SK-N-SH (cell line): ENCODE results near the gene SSC4D.

Source experiments
- CTCF ChIP-seq: fragments of 200-600 bp; sonication (generic); IDR thresholded peaks from 2 replicates; pipeline ENCODE4 v1.6.1; 2017; ENCODE audit warnings: antibody characterized with exemption, mild to moderate bottlenecking, moderate library complexity
- FOXM1 ChIP-seq: IDR thresholded peaks from 2 replicates; pipeline ENCODE4 v1.4.0; 2012; ENCODE audit warnings: low read depth, mild to moderate bottlenecking
- REST ChIP-seq: IDR thresholded peaks from 2 replicates; pipeline ENCODE4 v1.6.1; 2012; ENCODE audit warnings: mild to moderate bottlenecking, low read depth, low read length, moderate library complexity
- YY1 ChIP-seq: IDR thresholded peaks from 2 replicates; pipeline ENCODE4 v1.4.0; 2012; ENCODE audit warnings: low read depth, mild to moderate bottlenecking
- TF ChIP-seq, protein P1 (sequence below): IDR thresholded peaks from 2 replicates; pipeline ENCODE4 v1.4.0; 2012; ENCODE audit warnings: low read depth, borderline replicate concordance
- TF ChIP-seq, protein P2 (sequence below): IDR thresholded peaks from 2 replicates; pipeline ENCODE4 v1.4.0; 2012; ENCODE audit warnings: low read depth, borderline replicate concordance

DNA sequence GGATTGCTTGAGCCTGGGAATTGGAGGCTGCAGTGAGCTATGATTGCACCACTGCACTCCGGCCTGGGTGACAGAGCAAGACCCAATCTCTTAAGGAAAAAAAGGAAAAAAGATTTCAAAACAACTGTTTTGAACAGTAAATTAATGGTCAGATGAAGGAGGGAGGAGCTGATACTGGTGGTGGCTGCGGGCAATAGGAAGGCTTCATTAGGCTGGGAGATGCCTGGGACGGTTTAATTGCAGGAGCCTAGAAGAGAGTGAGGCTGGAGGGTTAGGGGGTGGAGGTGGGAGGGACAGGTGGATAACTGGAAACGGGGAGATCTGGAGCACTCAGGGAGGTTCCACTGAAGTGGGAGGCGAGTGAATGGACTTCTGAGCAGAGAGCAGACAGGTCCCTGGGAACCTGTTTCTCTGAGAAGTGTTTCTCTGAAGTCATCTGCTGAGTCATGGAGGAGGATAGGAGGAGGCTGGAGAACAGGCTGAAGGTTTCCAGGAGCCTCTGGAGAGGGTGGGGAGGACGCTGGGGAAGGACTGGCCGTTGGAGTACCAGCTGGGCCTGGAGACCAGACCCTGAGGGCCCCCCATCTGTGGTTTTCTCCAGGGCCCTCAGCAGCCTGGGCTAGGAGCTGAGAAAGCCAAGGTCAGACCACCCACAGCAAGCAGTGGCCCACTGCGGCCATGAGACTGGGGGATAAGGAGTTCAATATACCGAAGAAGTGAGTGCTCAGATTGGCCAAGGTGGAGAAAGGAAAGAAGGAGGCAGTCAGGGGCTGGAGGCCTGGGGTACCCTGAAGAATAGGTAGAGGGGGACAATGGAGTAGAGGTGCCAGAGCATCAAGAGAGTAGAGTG, 36.3 kb downstream of the SSC4D start:
- TF ChIP-seq FOXM1 (no peak), REST (no peak), YY1 (no peak), CTCF (no peak)
- TF ChIP-seq, protein P1, sequence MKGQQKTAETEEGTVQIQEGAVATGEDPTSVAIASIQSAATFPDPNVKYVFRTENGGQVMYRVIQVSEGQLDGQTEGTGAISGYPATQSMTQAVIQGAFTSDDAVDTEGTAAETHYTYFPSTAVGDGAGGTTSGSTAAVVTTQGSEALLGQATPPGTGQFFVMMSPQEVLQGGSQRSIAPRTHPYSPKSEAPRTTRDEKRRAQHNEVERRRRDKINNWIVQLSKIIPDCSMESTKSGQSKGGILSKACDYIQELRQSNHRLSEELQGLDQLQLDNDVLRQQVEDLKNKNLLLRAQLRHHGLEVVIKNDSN, result no peak
- TF ChIP-seq, protein P2, sequence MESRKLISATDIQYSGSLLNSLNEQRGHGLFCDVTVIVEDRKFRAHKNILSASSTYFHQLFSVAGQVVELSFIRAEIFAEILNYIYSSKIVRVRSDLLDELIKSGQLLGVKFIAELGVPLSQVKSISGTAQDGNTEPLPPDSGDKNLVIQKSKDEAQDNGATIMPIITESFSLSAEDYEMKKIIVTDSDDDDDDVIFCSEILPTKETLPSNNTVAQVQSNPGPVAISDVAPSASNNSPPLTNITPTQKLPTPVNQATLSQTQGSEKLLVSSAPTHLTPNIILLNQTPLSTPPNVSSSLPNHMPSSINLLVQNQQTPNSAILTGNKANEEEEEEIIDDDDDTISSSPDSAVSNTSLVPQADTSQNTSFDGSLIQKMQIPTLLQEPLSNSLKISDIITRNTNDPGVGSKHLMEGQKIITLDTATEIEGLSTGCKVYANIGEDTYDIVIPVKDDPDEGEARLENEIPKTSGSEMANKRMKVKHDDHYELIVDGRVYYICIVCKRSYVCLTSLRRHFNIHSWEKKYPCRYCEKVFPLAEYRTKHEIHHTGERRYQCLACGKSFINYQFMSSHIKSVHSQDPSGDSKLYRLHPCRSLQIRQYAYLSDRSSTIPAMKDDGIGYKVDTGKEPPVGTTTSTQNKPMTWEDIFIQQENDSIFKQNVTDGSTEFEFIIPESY, result no peak
